GM18526 (cell line): Measurements from ENCODE around the gene ZNF174.

ENCODE experiments used
- POLR2A ChIP-seq: IDR thresholded peaks from 3 replicates; pipeline ENCODE4 v1.6.1; 2011; ENCODE audit not compliant: insufficient read length; ENCODE audit errors: extremely low read depth

ZNF174 gene

DNA sequence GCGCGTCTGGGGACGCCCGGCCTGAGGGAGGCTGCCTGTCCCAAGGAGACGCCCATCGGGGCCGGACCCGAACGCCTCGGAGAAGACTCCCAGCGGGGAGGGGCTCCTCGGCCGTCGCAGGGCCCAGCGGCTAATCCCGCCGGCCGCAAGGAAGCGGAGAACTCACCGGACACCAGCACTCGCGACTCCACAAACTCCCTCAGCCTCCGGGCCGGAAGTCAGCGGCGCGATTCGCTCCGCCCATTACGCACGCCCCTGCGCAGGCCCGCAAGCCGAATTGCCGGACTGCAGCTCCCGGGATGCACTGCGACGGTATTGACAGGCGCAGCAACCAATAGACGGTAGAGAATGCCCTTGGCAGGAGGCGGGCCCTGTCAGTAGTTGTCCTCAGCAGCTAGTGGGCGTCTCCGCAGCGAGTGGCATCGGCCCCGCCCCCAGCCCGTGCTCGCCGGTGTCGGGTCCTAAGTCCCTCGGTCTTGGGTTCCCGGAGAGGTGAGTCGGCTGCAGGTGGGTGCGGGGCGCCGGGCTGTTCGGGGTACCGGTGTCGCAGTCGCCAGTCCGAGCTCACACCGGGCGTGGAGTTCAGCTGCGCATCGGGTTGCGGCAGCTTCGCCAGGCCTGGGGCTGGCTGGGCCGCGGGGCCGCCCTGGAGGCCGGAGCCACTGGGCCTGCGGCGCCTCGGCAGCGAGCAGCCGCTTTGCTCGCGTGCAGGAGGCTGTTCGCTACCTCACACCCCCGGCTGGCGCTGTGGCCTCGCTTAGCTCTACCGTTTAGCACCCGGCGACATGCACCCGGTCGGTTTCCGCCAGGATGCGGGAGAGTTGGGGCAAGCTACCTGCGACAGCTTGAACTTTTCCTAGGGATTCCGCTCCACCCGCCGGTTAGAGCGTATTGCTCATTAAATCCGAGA lies at the start of gene ZNF174, which contains the start of gene ZSCAN32:
Gene ZNF174, plus strand, starts transcription at position 437 of the 910 bp plus-strand sequence. CDS start 790 bp downstream, outside the sequence.
Gene ZSCAN32, minus strand, starts transcription at position 226 of the 910 bp plus-strand sequence. CDS start 3,447 bp downstream, outside the sequence.
- peak; percentile 91 for TF ChIP-seq POLR2A

DNA sequence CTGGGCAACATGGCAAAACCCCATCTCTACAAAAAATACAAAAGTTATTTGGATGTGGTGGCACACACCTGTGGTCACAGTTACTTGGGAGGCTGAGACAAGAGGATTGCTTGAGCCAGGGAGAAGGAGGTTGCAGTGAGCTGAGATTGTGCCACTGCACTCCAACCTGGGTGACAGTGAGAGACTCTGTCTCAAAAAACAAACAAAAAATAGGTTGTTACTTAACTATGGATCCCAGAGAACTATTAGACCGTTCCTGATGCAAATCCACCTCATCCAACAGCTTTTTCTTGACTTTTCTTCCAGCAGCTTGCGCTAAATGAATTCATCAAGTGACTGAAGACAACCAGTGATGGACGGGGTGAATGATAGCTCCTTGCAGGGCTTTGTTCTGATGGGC lies 45.4 kb upstream of the ZNF174 start, which contains the start of gene OR2C1:
Gene OR2C1, plus strand, starts transcription at position 301 of the 400 bp plus-strand sequence. Its CDS starts 52 bp downstream, at position 353.
- no peak for TF ChIP-seq POLR2A

DNA sequence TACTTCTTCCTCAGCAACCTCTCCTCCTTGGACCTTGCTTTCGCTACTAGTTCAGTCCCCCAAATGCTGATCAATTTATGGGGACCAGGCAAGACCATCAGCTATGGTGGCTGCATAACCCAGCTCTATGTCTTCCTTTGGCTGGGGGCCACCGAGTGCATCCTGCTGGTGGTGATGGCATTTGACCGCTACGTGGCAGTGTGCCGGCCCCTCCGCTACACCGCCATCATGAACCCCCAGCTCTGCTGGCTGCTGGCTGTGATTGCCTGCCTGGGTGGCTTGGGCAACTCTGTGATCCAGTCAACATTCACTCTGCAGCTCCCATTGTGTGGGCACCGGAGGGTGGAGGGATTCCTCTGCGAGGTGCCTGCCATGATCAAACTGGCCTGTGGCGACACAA lies 44.9 kb upstream of the ZNF174 start:
- TF ChIP-seq POLR2A = no peak

DNA sequence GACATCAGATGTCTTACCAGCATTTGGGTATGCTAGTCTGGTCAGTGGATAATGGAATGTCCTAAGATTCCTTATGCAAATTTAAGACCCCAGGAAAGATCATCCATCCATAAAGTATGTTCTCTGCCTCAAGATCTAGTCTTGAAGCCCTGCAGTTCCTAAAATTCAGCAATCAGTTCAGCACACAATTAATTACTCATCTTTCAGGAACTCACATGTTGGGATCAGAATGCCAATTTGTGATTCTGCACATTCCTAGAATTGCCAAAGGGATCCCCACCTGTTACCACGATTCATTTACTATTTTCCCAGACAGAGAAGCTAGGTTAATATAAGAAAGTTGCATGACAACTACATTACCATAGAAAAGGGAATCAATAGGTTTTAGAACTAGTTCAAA lies 42.1 kb upstream of the ZNF174 start:
- TF ChIP-seq POLR2A = no peak

DNA sequence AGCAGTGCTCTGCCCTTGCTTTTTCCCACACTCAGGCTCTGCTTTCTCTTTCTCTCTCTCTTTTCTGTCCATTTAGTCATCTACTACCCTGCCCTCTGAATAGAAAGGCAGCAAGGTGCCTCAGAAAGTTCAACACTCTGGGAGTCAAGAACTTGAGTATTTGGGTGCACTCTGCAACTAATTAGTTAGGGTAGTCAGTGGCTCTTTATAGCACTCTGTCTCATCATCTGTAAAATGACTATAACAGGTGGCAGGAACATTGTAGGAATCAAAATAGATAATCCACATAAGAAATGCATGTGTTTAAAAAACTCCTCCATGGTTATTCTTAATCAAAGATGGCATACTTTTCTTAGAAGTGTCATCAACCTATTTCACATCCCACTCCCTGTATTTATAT lies 38.1 kb upstream of the ZNF174 start:
- no peak for TF ChIP-seq POLR2A

DNA sequence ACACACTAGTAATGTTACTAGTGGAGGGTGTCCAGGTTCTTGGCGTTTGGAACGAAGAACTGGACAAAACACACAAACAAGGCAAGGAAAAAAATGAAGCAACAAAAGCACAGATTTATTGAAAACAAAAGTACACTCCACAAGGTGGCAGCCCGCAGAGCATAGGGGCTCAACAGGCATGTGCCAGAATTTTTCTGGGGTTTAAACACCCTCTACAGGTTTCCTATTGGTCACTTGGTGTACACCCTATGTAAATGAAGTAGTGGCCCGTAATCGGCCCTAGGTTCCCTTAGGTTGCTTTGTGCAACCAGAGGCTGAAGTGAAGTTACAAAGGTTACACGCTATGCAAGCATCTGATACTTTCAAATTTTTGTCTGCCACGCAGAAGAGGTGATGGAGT lies 37.2 kb upstream of the ZNF174 start:
- no peak for TF ChIP-seq POLR2A

DNA sequence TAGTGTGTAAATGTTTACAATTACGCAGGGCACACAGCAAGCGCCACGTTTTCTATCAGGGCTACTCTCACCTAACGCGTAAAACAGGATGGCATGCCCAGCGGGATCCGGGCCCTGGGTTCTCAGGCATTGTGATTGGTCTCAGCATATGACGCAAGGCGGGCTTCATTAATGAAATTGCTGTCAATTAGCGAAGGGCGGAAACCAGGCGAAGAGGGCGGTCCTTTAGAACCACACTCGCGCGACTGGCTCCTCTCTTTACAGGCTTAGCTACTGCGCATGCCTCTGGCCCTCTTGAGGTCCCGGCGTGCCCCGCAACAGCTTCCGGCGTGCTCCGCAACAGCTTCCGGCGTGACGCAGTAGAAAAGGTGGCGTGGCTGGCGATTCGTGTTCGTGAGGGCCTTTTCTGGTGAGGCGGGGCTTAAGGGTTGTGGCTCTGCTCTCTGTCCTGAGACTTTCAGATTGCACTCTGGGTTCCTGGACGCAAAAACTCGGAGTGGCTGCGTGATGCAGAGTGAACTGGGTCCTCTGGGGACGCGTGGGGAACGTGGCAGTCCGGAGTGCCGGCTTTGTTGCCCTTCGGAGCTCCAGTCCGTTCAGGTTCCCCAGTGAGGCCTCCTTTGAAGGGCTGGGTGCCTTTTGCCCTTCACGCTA lies 36.1 kb upstream of the ZNF174 start:
- peak; percentile 21 for TF ChIP-seq POLR2A

DNA sequence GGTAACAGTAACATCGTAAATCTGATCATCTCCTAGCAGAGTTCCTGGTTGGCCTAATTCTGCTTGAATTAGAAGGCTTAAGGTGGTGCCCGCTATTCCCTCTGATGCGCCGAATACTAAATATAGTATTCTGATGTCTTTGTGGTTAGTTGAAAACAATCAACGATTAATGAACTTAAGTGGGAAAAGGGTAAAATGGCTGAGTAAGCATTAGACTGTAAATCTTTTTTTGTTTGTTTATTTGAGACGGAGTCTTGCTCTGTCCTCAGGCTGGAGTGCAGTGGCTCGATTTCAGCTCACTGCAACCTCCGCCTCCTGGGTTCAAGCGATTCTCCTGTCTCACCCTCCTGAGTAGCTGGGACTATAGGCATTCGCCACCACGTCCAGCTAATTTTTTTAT lies 31.9 kb upstream of the ZNF174 start:
- no peak for TF ChIP-seq POLR2A

DNA sequence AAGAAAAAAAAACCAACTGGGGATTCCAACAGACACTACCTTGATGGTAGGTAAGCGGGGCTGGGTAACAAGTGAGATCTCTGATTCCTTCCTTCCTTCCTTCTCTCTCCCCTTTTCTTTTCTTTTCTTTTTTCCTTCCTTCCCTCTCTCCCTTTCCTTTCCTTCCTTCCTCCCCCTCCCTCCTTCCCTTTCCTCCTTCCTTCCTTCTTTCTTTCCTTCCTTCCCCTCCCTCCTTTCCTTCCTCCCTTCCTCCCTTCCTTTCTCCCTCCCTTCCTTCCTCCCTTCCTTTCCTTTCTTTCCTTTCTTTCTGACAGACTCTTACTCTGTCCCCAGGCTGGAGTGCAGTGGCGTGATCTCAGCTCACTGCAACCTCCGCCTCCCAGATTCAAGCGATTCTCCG lies 25.3 kb upstream of the ZNF174 start:
- TF ChIP-seq POLR2A = no peak

DNA sequence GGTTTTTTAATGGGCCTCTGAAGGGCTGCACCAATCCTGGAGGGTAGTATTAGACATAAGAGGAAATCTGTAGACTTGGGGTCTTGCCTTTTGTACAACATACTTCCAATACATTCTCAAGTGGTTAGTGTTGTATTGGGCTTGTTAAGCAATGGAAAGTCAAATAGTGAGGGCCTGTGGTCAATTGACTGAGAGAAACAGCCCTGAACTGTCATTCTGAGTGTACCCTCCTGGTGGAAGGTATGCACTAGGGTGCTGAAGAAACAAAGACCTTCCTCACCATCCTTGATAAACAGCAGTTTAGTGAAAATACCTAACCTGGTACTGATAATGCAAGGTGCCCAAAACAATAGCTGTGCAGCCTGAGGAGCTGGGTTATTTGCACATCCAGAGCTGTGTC lies 23.1 kb upstream of the ZNF174 start:
- no peak for TF ChIP-seq POLR2A

DNA sequence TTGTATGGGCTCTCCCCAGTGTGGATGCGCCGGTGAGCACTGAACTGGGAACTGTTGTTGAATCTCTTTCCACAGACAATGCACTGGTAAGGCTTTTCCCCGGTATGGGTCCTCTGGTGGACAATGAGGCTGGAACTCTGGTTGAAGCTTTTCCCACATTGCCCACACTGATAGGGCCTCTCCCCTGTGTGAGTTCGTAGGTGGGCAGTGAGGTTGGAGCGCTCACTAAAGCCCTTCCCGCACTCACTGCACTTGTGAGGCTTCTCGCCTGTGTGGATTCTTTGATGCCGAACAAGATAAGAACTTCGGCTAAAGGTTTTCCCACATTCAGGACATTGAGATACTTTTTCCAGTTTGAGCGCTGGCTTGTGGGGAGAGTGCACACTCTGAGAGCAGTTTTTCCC lies 18.0 kb upstream of the ZNF174 start:
- no peak for TF ChIP-seq POLR2A

DNA sequence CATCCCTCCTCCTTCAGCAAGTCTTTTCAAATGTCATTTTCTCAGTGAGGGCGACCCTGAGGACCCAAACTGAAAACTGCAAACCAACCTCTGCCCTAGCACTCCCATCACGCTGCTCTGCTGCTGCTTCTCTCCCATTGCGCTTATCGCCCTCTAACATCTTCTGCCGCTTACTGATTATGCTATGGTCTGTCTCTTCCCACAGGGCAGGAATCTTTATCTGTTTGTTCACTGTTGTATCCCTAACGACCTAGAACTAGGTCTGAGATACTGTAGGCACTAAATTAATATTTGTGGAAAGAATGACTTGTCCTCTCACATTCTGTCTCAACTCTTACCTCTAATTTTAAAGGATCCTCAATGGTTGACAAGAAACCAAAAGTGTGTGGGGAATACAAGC lies 12.7 kb upstream of the ZNF174 start:
- TF ChIP-seq POLR2A = no peak

DNA sequence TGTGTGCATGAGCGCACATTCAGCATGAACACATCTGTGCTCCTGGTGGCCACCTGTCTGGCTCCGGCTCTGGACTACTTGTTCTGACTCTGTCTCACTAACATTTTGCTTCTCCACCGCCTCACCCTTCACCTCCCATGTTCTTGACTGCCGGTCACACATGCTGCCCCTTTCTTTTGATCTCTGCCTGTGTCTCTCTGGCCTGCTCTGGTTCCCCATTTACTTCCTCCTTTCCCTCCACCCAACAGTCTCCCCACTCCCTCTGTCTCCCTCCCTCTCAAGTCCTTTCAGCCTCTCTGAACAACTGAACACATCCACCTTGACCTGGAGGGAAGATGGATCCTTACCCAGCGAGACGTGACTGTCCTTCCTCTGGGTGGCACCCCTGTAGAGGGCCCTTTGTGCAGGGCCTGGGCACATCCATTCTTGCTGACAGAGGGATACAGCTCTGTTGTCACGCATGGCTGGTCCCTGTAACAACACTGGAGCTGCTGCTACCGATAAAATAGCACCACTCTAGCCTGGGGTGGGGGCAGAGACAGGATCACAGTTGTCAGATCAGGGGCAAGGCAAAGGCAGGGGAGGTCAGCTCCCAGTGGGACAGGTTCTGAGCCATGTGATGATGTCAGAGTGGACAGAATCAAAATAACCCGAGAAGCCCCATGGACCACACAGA lies 11.2 kb upstream of the ZNF174 start:
- no peak for TF ChIP-seq POLR2A

DNA sequence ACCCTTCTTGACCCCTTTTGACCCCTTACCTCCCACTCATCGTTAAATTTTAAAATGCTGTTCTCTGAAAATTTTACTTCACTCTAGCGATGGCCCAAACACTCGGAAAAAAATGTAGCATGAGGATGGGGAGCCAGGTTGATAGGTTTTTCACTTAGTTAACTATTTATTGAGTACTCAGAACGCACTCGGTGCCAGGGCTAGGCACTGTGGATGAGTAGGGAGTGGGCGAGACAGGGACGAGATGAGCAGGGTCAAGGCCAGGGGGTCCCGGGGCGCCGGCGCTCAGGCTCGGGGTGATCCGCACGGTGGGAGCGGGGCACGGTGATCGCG lies 603 bp upstream of the ZNF174 start:
- TF ChIP-seq POLR2A = no peak

DNA sequence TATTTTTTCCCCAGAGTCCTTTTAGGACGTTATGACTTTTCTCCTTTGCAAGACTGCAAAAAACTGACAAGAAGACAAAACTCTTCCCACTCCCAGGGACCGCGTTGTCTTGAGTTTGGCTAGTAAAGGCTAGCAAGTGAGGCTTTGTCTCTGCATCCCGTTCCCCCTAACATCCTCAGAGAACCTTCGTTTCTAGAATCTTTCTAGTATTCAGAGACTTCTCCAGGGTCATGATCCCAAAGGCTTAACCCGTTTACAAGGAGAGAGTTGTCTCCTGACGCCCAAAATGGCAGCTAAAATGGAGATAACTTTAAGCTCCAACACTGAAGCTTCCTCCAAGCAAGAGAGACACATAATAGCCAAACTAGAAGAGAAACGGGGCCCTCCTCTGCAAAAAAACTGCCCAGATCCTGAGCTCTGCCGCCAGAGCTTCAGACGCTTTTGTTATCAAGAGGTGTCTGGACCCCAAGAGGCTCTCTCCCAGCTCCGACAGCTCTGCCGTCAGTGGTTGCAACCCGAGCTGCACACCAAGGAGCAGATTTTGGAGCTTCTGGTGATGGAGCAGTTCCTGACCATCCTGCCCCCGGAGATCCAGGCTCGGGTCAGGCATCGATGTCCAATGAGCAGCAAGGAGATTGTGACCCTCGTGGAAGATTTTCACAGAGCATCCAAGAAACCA lies 843 bp downstream of the ZNF174 start:
- TF ChIP-seq POLR2A = no peak

DNA sequence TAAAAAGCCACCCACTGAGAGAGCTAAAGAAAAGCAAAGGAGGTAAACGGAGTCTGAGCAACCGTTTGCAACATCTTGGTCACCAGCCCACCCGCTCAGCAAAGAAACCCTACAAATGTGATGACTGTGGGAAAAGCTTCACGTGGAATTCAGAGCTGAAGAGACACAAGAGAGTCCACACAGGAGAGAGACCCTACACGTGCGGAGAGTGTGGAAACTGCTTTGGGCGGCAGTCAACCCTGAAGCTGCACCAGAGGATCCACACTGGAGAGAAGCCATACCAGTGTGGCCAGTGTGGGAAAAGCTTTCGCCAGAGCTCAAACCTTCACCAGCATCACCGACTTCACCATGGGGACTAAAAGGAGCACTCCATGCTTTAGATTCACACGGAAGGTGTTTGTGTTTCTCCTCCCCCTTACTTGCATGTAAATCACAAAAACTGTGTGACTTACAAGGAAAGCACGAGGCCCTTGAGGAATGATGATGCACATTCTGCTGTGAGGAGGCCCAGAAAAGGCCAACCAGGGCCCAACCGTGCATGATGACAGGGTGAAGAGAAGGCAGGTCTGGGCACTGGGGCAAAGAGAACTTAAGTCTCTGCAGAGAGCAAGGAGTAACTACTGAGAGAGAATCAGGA lies 7.7 kb downstream of the ZNF174 start:
- TF ChIP-seq POLR2A = no peak
